A549 (cell line): ENCODE results near the gene SPP1.

Source experiments
- CTCF ChIP-seq: fragments of >200 bp; sonication (Bioruptor Twin); formaldehyde crosslinking; IDR thresholded peaks from 3 replicates; pipeline ENCODE4 v1.5.1; 2016
- EHMT2 ChIP-seq: fragments of 200-600 bp; sonication (generic); IDR thresholded peaks from 2 replicates; pipeline ENCODE4 v1.6.1; 2016; ENCODE audit warnings: antibody characterized with exemption, low read depth, mild to moderate bottlenecking, moderate library complexity
- ELK1 ChIP-seq: fragments of 150-350 bp; IDR thresholded peaks from 2 replicates; pipeline ENCODE4 v1.6.1; 2014; ENCODE audit warnings: low read depth, mild to moderate bottlenecking, low read length
- EP300 ChIP-seq, 2 experiments: fragments of >200 bp; sonication (Bioruptor Twin); formaldehyde crosslinking; IDR thresholded peaks; 2 replicates in 1 of 2; 3 replicates in 1 of 2; pipeline ENCODE4 v1.6.1; 2016 to 2017
- ESRRA ChIP-seq: fragments of 150-350 bp; IDR thresholded peaks from 2 replicates; pipeline ENCODE4 v1.6.1; 2014; ENCODE audit warnings: mild to moderate bottlenecking, low read length, borderline replicate concordance
- HMGXB4 ChIP-seq: fragments of 250-450 bp; sonication (Bioruptor Pico); IDR thresholded peaks from 2 replicates; pipeline ENCODE4 v1.5.0; 2021; ENCODE audit warnings: mild to moderate bottlenecking, moderate library complexity, borderline replicate concordance
- JUN ChIP-seq, 2 experiments: fragments of >200 bp; sonication (Bioruptor Twin); formaldehyde crosslinking; IDR thresholded peaks; 2 replicates in 1 of 2; 3 replicates in 1 of 2; pipeline ENCODE4 v1.6.1; 2016 to 2017
- POLR2A ChIP-seq: IDR thresholded peaks from 2 replicates; pipeline ENCODE4 v1.6.1; 2012; ENCODE audit warnings: mild to moderate bottlenecking, low read length
- RARB ChIP-seq: fragments of 250-450 bp; sonication (Bioruptor Pico); IDR thresholded peaks from 2 replicates; pipeline ENCODE4 v1.8.0; 2021; ENCODE audit warnings: mild to moderate bottlenecking, moderate library complexity
- REST ChIP-seq: fragments of 200-600 bp; sonication (generic); IDR thresholded peaks from 2 replicates; pipeline ENCODE4 v1.6.1; 2016; ENCODE audit warnings: antibody characterized with exemption, mild to moderate bottlenecking, moderate library complexity

GRCh38 chr4:87995435-87995834 lies 19.9 kb downstream of the SPP1 start:
- TF ChIP-seq CTCF (no peak), ELK1 (no peak), REST (no peak), RARB (CRISPR knock-in tag) (no peak), JUN (IDR thresholded peaks at IDR 0.05) (no peak), POLR2A (no peak), HMGXB4 (CRISPR knock-in tag) (no peak), EP300 (IDR thresholded peaks at IDR 0.05) (no peak), ESRRA (no peak), EHMT2 (no peak)
